SU-DHL-6 (cell line): ENCODE results near the gene MYO1H.

Experiments used
- H2AFZ ChIP-seq: fragments of 200-600 bp; sonication (generic); 2 replicates; pipeline ENCODE4 v1.6.1; 2014; ENCODE audit warnings: low read depth, mild to moderate bottlenecking, moderate library complexity, mixed read lengths, antibody characterized with exemption, low read length; ENCODE audit not compliant: severe bottlenecking
- H3F3A ChIP-seq: fragments of 200-600 bp; shearing (Covaris generic); 2 replicates; pipeline ENCODE4 v1.6.0; 2016; ENCODE audit warnings: antibody characterized with exemption, mild to moderate bottlenecking; ENCODE audit not compliant: insufficient read depth
- H3K27ac ChIP-seq: fragments of 200-600 bp; sonication (generic); 2 replicates; pipeline ENCODE4 v1.5.1; 2016; ENCODE audit warnings: low read depth, mild to moderate bottlenecking, low read length, moderate library complexity, mixed read lengths
- H3K27me3 ChIP-seq: fragments of 200-600 bp; sonication (generic), shearing (Covaris generic); 2 replicates; pipeline ENCODE4 v1.6.0; 2014; ENCODE audit warnings: mild to moderate bottlenecking, low read length
- H3K36me3 ChIP-seq: fragments of 200-600 bp; sonication (generic); 2 replicates; pipeline ENCODE4 v1.6.1; 2014; ENCODE audit warnings: mild to moderate bottlenecking, low read length, mixed read lengths
- H3K4me2 ChIP-seq: fragments of 300-600, 200-600 bp; shearing (Covaris generic), sonication (generic); 2 replicates; pipeline ENCODE4 v1.6.0; 2014; ENCODE audit warnings: low read length, low read depth, mild to moderate bottlenecking; ENCODE audit not compliant: poor library complexity, severe bottlenecking
- H3K4me3 ChIP-seq: fragments of 200-600 bp; sonication (generic); 2 replicates; pipeline ENCODE4 v1.5.1; 2014; ENCODE audit warnings: antibody characterized with exemption, low read length, mild to moderate bottlenecking, mixed read lengths; ENCODE audit not compliant: insufficient read depth, poor library complexity, severe bottlenecking
- H3K79me2 ChIP-seq: fragments of 200-600 bp; sonication (generic); 2 replicates; pipeline ENCODE4 v1.6.1; 2014; ENCODE audit warnings: mild to moderate bottlenecking, low read length, moderate library complexity; ENCODE audit not compliant: insufficient read depth
- H3K9ac ChIP-seq: fragments of 200-600 bp; sonication (generic); 2 replicates; pipeline ENCODE4 v1.7.0; 2014; ENCODE audit warnings: mild to moderate bottlenecking, low read length
- H3K9me2 ChIP-seq: fragments of 200-600 bp; sonication (generic); replicated peaks from 2 replicates; pipeline ENCODE4 v1.6.1; 2014; ENCODE audit warnings: low read length; ENCODE audit not compliant: insufficient read depth
- H3K9me3 ChIP-seq: fragments of 200-600 bp; sonication (generic); 2 replicates; pipeline ENCODE4 v1.6.1; 2014; ENCODE audit warnings: low read length, mixed read lengths; ENCODE audit not compliant: insufficient read depth
- H4K20me1 ChIP-seq: fragments of 200-600 bp; sonication (generic); 2 replicates; pipeline ENCODE4 v1.6.1; 2014; ENCODE audit warnings: low read depth, mild to moderate bottlenecking, antibody characterized with exemption, low read length, moderate library complexity, mixed read lengths
- EZH2phosphoT487 ChIP-seq: fragments of 200-600 bp; sonication (generic), shearing (Covaris generic); conservative IDR thresholded peaks from 2 replicates; pipeline ENCODE4 v1.6.1; 2018; ENCODE audit warnings: mild to moderate bottlenecking, antibody characterized with exemption, low read length, moderate library complexity, mixed read lengths
- TF ChIP-seq, protein P1 (sequence below): fragments of 200-600 bp; sonication (generic); IDR thresholded peaks from one replicate; pipeline ENCODE4 v1.5.1; 2017; ENCODE audit warnings: antibody characterized with exemption, mild to moderate bottlenecking, low read length, moderate library complexity; ENCODE audit not compliant: insufficient read depth, poor library complexity, severe bottlenecking

The MYO1H gene

DNA sequence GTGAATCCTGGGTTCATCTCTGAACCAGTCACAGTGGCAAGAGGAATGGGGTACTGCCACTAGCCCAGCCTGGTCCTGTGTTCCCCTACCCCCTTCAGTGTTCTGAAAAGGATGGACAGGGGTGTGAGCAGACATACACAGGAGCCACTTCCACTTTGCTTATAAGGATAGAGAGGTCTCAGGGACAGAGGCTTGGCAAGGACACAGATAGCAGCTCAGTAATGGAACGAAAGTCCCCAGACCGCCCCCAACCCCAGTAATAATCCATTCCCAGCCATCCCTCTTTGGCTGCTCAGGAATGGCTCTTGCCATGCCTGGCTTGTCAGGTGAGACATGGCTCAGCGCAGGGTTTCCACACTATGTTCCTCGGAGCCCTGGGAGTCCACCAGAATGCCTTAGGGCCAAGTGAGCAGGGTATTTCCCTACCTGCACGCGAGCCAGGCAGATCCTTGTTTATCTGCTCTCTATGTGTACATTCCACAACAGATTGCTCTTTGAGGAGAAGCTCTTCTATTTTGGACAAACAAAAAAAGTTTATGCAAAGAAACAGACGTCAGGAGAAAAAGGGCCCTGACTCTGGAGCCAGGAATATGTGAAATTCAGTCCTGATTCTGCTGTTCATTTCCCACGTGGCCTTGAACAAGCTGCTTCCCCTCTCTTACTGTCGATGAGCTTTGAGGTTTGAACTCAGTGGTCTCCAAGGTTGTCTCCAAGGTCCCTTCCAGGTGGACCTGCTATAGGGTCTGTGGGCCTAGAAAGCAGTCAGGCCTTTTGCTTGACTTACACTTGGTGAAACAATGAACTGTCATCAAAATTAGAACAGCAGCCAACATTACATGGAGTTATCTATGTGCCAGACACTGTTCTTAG lies 139.7 kb downstream of the MYO1H start:
- no peaks in the 10 kb centered on the region for H3K9me3 ChIP-seq
- H3K79me2 ChIP-seq, result no peaks in the 10 kb centered on the region
- TF ChIP-seq EZH2phosphoT487, result no peak
- TF ChIP-seq, protein P1, sequence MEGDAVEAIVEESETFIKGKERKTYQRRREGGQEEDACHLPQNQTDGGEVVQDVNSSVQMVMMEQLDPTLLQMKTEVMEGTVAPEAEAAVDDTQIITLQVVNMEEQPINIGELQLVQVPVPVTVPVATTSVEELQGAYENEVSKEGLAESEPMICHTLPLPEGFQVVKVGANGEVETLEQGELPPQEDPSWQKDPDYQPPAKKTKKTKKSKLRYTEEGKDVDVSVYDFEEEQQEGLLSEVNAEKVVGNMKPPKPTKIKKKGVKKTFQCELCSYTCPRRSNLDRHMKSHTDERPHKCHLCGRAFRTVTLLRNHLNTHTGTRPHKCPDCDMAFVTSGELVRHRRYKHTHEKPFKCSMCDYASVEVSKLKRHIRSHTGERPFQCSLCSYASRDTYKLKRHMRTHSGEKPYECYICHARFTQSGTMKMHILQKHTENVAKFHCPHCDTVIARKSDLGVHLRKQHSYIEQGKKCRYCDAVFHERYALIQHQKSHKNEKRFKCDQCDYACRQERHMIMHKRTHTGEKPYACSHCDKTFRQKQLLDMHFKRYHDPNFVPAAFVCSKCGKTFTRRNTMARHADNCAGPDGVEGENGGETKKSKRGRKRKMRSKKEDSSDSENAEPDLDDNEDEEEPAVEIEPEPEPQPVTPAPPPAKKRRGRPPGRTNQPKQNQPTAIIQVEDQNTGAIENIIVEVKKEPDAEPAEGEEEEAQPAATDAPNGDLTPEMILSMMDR, result no peak
- no peak overlapping the region for H3K4me3 ChIP-seq
- no peaks in the 10 kb centered on the region for H3K36me3 ChIP-seq
- no peaks in the 10 kb centered on the region for H3F3A ChIP-seq
- H3K9me2 ChIP-seq, result no peaks in the 10 kb centered on the region
- no peak overlapping the region for H3K9ac ChIP-seq
- no peak overlapping the region for H3K4me2 ChIP-seq
- no peaks in the 10 kb centered on the region for H3K27me3 ChIP-seq
- H2AFZ ChIP-seq, result no peak overlapping the region
- H3K27ac ChIP-seq, result no peak overlapping the region
- H4K20me1 ChIP-seq, result no peaks in the 10 kb centered on the region

GRCh38 chr12:109488051-109488665 lies 140.5 kb downstream of the MYO1H start:
- H3K27me3 ChIP-seq, result no peaks in the 10 kb centered on the region
- H3K9me2 ChIP-seq, result no peaks in the 10 kb centered on the region
- no peak overlapping the region for H3K4me2 ChIP-seq
- no peaks in the 10 kb centered on the region for H4K20me1 ChIP-seq
- no peaks in the 10 kb centered on the region for H3K36me3 ChIP-seq
- no peak overlapping the region for H2AFZ ChIP-seq
- no peak overlapping the region for H3K27ac ChIP-seq
- H3K9me3 ChIP-seq, result no peaks in the 10 kb centered on the region
- no peaks in the 10 kb centered on the region for H3K79me2 ChIP-seq
- no peaks in the 10 kb centered on the region for H3F3A ChIP-seq
- no peak overlapping the region for H3K9ac ChIP-seq
- H3K4me3 ChIP-seq, result no peak overlapping the region
- TF ChIP-seq, protein P1, result no peak

GRCh38 chr12:109489016-109489954 lies 141.6 kb downstream of the MYO1H start:
- no peak overlapping the region for H3K4me2 ChIP-seq
- H3K36me3 ChIP-seq, result no peaks in the 10 kb centered on the region

More at GRCh38 chr12:109489016-109489954, 141.6 kb downstream of the MYO1H start:
- Histone ChIP-seq H3K27me3 (no peaks in the 10 kb centered on the region), H3K9ac (no peak overlapping the region), H3F3A (no peaks in the 10 kb centered on the region), H3K27ac (no peak overlapping the region), H2AFZ (no peak overlapping the region), H3K79me2 (no peaks in the 10 kb centered on the region), H4K20me1 (no peaks in the 10 kb centered on the region), H3K9me2 (no peaks in the 10 kb centered on the region), H3K4me3 (no peak overlapping the region), H3K9me3 (no peaks in the 10 kb centered on the region)
- no peak for TF ChIP-seq EZH2phosphoT487
- TF ChIP-seq, protein P1, result no peak
